ENCODE measurements around the gene MYH11.

DNA sequence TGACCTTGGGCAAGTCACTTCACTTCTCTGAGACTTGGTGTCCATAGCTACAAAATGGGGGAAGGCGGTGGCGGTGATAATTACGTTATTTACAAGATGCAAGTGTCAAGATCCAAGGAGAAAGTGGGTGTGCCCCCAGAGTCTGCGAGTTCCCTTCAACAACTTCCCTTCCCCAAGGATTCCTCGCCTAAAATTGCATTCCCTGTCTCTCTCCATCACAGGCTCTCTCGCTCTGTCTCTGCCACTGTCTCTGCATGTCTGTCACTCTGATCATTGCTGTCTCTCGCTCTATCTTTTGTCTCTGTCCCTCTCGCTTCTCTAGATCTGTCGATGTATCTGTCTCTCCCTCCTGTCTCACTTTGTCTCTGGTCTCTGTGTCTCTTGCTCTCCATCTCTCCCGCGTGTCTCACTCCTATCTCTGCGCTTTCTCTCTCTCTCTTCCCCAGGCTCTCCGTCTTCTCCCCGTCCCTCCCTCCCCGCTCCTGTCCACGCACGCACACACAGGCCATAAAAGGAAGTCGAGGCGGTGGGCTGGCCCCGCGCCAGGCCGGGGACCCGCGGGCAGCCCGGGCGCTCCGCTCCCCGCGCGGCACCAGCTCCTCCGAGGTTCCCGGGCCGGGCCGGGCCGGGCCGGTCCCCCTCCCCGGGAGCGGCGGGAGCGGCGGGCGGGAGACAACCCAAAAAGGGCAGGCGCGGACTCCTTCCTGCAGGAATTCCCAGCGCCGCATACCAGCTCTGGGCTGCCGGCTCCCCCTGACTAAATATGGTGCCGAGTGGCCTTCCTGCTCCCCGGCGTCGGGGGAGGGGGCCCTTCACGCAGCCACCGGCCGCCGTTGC lies 1.1 kb upstream of the MYH11 start:
- TF ChIP-seq YY1 (IDR thresholded peaks at IDR 0.05; ENCODE audit: insufficient read depth, insufficient read length) (no peak), SUZ12 (IDR thresholded peaks at IDR 0.05; ENCODE audit: extremely low read depth, insufficient read depth, insufficient read length) (no peak)
